Head of caudate nucleus (tissue), 42 donors: ENCODE data around the gene NPDC1.
"Not testable (repeated sequence)": the region's sequence is repeated elsewhere in the genome, so short reads cannot be mapped to it uniquely, and the experiment has no call there.

Experiments used
- DNase-seq, 42 donors: peaks; one replicate each; pipeline versions ENCODE4 v3.0.0 to v3.0.0-alpha.2; 2020 to 2021; ENCODE audit warnings: mixed read lengths in 7 of 42
- intact Hi-C: fragments of 100-400 bp; cut with DNase I; formaldehyde crosslinking; loops from one replicate; pipeline ENCODE4 v1.15.0; 2022

NPDC1 gene

DNA sequence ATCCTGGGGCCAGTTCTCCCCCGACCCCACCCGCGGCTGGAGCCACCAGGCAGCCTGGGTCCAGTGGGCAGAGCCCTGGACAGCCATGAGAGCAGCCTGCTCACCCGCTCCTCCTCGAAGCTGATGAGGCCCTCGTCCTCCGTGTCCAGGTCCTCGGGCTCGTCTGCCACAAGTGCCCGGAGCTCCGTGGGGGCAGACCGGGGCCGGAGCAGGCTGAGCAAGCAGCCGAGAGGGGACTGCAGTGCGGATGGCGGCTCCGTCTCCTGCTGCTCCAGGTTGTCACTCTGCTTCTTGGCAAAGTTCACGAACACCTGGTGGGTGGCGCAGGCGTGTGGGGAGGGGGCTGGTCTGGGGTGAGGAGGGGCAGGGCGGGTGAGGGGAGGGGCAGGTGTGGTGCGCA is 37.7 kb downstream of the NPDC1 start:
- intact Hi-C loops, result no loop called here
- DNase-seq, result no peak

DNA sequence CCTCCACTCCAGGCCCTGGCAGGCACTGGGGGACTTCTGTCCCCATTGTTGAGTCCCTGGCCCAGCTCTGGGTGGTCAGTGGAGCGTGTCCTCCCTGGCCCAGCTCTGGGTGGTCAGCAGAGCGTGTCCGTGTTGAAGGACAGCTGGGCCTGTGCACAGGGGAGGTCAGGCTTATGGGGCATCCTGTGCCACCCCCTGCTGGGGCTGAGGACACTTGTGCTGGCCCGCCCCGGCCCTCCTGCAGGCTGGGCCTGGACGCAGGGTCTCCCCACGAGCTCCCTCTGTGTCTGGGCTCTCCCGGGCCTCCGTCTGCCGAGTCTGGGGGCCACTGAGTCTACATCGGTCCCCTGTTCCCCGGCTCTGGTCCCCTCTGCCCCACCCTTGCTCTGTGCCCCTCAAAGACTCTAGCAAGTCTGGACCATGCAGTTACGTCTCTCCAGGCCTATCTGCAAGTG is 38.1 kb downstream of the NPDC1 start:
- DNase-seq, result no peak
- intact Hi-C loops, result no loop called here

DNA sequence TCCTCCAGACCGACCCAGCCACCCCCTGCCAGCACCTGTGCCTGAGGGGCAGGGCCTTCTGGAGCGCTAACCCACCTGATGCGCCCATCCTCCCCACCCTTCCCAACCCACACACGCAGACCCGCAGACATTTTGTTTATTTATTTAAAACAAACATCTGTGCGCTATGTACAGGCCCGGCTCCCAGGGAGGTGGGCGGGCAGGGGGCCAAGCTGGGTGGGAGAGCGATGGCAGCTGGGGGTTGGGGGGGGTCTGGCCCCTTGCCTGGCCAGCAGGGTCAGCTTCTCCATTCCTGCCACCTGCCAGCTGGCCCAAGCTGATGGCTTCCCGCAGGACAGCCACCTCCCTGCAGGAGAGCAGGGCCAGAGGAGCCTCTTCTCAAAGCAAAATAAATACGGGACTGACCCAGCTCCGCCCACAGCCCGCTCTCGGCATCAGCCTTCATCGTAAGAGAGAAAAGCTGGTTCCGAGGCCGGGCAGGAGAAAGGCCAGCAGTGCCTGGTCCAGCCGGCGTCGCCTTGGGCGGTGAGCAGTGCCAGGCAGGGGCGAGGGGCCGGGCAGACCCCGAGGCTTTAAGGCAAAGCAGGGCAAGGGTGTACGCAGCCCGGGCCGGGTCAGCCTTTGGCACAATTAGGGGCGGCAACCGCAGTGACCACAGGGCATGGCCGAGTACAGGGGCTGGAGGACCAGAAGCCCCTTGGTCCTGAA is 38.7 kb downstream of the NPDC1 start:
- intact Hi-C loops, result no loop called here
- DNase-seq, result peak in 1 of 42 donors; percentile 13

DNA sequence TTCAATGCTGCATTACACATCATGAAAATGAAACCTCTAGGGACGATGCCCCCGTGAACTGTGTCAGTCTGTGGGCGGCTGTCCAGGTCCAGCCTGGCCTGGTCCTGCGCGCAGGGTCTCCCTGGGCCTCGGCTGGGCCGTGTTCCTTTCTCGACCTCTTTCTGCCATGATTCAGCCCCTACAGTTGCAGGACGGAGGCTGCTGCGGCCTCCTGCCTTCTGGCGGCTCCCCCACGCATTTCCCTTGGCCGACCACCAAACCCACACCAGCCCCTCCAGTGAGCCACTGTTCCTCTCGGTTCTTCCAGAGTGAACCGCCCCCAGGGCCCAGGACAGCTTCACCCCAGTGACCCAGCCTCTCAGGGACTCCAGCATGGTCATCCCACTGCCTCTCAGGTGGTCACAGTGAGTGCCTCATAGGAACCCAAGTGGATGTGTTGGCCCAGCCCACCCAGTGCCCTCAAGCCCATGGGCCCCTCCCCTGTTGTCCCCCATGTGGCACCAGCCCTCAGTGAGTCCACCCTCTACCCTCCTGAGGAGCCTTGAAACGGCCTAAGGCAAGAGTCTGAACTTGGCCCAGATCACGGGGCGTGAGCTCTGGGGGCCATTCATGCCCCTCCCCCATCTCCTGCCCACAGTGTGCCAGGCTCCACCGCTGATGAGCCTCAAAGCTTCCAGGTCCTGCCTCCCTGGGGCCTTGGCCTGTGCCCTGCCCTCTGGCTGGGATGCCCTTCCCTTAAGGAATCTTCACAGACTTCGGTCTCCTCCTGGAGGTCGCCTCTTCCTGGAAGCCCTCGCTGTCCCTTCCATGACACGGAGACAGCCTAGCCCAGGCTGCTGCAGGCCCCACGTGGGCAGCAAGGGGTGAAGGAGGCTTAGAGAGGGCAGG is 39.6 kb downstream of the NPDC1 start:
- DNase-seq, result peak in 4 of 42 donors; percentile 28 to 56 (median 30)
- intact Hi-C loops, result no loop called here

DNA sequence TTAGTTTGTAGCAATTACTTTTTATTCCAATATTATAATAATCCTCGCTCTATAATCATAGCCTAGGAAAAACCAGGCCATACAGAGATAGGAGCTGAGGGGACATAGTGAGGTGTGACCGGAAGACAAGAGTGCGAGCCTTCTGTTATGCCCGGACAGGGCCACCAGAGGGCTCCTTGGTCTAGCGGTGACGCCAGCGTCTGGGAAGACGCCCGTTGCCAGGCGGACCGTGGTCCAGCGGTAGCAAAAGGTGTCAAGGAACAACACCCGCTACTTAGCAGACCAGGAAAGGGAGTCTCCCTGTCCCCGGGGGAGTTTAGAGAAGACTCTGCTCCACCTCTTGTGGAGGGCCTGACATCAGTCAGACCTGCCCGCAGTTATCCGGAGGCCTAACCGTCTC is 41.7 kb downstream of the NPDC1 start:
- peak in 20 of 42 donors; percentile 43 to 81 (median 60) for DNase-seq
- intact Hi-C loops, result not testable (repeated sequence)

DNA sequence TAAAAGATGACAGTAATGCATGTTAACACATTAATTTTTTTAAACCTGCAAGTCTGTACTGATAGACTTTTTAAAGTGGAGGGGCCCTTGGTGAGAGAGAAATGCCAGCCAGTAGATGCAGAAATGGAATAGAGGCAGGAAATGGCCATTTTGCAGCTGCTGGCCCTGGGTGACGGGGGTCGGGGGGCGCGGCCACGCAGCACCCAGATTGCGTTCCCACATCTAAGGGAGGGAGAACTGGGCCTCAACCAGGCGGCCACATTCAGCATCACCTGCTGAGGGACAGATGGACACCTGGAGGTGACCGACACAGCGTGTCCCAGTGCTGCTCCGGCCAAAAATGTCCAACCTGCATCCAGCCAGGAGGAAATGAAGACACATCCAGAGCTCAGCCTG is 43.3 kb downstream of the NPDC1 start:
- intact Hi-C loops, result no loop called here
- DNase-seq, result no peak

DNA sequence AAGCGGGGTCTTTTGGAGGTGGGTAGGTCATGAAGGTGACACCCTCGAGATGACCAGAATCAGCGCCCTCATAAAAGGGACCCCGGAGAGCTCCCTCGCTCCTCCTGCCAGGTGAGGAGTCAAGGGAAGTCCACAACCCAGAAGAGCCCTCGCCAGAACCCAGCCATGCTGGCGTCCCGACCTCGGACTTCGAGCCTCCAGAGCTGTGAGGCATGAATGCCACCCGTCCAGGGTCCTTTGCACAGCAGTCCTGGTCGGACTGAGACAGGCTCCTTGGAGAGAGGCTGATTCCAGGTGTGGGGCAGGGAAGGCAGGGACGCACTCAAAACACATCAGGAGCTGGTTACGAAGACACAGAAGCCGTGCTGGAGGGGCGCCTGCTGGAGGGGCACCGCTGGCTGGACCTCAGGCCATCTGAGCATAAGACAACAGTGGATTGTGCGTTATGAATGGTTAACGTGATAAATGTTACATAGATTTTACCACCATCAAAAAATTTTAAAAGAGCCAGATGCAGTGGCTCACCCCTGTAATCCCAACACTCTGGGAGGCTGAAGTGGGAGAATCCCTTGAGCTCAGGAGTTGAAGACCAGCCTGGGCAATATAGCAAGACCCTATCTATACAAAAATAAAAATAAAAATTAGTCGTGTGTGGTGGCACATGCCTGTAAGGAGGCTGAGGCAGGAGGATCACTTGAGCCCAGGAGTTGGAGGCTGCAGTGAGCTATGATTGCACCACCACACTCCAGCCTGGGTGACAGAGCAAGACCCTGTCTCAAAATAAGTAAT is 43.9 kb downstream of the NPDC1 start:
- DNase-seq, result no peak
- intact Hi-C loops, result no loop called here

DNA sequence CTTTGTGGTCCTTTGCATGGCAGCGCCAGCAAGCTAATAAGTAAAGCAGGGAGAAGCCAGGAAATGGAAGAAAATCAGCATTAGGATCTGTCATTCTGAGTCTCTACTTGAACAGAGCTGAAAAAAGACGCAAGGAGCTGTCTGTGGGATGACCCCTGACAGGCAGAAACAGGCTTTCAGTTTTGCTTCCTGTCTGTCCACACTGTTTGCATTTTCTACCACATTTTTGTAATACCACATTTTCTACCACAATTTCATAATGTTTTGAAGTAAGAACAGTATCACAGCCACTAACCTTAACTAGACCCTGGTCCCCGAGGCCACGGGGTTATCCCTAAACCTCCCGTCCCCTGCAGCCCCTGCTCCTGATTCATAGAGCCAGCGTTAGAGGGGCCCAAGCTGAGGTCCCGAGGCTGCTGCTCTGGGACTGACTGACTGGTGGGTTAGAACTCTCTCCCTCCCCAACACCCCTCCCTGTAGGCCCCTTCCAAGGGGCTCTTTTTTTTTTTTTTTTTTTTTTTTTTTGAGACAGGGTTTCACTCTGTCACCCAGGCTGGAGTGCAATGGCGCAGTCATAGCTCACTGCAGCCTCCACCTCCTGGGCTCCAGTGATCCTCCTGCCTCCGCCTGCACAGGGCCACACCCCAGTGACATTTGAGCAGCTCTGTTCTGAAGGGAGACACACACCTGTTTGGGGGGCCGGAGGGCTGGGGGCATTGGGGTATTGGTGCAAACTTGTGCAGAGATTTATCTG is 45.6 kb downstream of the NPDC1 start:
- DNase-seq, result no peak
- intact Hi-C loops, result no loop called here

DNA sequence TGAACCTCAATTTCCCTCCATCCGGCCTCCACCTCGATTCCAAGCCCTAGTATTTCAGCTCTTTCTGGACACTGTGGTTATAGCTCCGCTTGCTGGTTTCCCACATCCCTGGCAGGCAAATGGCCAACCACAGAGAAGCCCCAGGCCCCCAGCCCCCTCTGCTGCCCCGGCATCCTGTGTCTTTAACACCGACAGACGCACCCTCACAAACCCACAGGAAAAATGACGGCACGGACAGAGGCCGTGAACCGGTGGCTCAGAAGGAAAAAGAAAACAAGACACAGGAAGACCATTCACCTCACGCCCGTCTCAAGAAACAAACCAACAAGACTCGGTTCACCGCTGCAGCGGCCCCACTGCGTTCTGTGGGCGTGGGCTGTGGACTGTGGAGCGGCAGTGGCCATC is 48.1 kb downstream of the NPDC1 start:
- intact Hi-C loops, result no loop called here
- no peak for DNase-seq

DNA sequence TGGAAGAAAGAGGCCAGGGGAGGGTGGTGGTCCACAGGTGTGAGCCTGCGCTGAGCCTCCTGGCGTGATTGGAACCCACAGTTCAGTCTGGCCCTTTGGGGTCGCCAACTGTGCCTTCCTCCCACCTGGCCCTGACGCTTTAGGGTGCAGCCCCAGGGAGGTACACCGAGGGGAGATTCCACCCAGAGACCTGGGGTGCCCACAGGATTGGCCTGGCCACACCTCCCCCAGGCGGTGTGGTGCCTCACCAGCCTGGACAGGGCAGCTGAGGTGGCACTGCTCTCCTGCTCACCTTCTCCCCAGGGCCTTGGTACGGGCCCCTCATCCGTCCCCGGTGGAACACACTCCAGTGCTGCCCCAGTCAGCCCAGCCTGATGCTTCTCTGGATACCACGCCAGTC is 48.6 kb downstream of the NPDC1 start:
- intact Hi-C loops, result no loop called here
- peak in 1 of 42 donors; percentile 8 for DNase-seq

DNA sequence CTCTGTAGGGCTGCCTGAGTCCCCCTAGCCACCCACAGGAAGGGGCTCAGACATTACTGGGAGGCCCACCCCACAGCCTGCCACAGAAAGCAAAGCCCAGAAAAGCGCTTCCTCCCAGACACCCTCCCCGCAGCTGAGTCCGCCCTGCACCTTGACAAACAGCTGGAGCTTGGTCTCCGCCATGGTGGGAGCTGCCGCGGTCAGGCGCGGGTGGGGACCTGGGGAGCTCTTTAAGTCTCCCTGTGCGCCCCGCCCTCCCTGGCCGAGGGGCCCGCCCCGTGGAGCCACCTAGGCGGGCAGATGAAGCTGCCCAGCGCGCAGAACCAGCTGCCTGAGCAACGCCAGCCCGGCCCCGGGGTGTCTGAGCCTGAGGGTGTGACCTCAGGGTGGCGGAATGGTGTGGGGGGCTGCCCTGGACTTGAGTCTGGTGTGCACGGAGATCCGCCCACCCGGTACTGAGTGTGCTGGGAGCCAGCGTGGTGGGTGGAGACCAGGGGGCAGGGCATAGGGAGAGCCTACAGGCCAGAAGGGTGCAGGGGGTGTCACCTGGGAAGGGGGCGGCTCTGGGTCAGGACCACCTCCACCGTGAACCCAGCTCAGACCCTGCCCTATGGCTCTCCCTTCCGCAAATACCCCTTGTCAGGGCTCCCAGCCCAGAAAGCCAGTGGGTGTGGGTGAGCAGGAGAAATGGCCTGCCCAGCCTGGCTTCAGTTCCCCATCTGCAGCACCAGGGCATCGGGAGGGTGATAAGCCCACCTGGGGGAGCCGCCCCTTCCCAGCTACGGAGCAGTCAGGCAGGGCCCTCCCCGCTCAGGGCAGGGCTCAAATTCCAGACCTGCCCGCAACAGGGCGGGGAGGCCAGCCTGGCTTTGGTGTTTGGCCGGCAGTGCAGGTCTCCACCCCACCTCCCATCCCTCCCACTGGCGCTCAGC is 49.4 kb downstream of the NPDC1 start, which contains the start of gene CLIC3:
CLIC3 (minus strand) TSS at position 208 of the 932 bp plus-strand sequence; CDS start at position 183, 25 bp downstream.
- DNase-seq, result peak in 2 of 42 donors; percentile 9 to 40
- intact Hi-C loops, result no loop called here

DNA sequence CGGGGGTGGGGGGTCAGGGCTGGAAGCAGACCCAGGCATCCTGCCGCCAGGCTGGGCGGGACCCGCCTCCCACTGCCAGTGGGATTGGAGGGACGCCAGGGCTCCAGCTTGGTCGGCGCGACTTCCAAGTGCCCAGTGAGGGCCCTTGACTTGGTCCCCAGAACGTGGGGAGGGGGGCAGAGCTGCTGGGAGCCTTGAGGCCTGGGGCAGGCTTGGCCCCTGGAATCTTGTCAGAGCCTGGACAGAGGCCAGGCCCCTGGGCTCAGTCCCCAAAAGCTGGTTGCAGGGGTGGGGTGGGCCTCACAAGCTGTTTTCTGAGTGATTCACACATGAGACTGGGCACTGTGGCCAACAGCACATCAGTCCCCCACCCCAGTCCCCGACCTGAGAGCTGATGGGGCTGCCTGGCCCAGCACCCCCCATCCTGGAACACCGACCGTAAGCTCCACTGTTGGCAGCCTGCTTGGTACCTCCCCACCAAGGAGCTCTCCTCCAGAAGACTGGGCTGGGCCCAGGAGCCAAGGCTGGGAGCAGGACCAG is 50.1 kb downstream of the NPDC1 start:
- peak in 13 of 42 donors; percentile 27 to 68 (median 54) for DNase-seq
- intact Hi-C loops, result no loop called here

DNA sequence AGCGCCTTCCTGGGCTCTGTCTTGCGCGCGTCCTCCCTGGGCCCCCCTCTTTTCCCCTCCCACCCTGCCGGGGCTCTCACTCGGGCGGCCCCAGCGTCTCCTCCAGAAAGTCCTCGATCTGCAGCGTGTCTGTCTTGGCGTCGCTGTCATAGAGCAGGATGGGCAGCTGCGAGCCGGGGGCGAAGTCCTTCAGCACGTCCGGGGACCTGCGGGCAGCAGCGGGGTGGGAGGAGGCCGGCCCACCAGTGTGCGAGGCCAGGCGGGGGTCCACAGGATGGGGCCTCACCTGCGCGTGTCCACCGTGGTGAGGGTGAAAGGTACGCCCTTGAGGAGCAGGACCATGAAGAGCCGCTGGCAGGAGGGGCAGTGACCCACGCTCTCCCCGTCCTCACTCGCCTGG is 50.6 kb downstream of the NPDC1 start:
- DNase-seq, result no peak
- intact Hi-C loops, result no loop called here

DNA sequence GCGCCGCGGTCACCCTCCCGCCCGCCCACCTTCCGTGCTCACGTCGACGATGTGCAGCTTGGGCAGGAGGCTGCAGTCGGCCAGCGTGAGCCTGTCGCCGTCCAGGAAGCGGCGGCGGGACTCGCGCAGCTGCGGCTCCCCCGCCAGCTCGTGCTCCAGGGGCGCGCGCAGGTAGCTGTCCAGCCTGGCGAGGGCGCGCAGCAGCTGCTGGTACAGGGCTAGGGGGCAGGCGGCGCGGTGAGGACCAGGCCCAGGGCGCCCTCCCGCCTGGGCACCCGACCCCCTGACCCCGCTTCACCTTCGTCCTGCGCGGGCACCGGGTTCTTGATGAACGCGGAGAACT is 51.1 kb downstream of the NPDC1 start:
- intact Hi-C loops, result no loop called here
- no peak for DNase-seq

DNA sequence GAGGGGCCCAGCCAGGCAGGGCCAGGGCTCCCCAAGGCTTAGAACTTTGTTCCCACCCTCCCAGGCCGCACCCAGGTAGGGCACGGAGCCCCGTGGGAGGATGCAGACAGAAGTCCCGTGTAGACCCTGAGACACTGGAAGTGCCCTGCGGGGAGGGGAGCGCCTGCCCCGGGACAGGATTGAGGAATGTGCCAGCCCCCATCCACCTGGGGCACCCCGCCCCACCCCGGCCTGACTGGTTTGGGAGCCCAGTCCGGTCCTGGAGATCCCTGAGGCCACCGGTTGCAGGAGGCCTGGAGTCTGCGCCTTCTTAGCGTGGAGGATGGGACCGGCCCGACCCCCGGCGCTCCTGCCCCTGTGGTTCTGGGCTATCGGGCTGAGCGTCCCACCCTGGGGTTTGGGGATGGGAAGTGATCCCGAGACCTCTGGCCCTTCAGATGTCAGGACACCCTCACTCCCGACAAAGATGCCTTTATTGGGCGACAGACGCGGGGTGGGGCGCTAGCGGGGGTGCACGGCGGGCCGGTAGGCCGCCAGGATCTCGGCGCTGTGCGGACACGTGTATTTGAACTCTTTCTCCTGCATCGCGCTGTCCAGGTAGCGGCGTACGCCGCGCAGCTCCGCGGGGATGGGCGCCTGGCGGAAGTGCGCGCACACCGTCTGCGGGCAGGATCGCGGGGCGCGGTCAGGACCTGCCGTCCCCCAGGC is 51.6 kb downstream of the NPDC1 start:
- no peak for DNase-seq
- intact Hi-C loops, result no loop called here

DNA sequence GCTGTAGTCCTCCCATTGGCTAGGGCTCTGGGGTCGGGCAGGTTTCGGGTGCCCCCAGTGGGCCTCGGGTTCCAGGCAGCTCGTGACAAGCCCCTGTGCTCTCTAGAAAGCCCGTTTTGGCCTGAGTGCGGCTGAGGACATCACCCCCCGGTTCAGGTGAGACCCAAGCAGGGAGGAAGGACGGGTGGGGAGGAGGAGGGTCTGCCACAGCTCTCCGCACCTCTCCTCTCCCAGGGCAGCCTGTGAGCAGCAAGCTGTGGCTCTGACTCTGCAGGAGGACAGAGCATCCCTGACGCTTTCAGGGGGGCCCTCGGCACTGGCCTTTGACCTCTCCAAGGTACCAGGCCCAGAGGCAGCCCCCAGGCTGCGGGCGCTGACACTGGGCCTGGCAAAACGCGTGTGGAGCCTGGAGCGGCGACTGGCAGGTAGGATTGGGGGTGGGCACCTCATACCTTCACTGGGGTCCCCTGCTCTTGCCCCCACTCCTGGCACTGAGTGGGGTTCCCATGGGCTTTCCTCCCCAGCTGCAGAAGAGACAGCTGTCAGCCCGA is 53.1 kb downstream of the NPDC1 start:
- intact Hi-C loops, result no loop called here
- DNase-seq, result no peak
